IPS DF 6.9 (cell line): ENCODE measurements around the gene RAD9A.
"Not testable (repeated sequence)": the region's sequence is repeated elsewhere in the genome, so short reads cannot be mapped to it uniquely, and the experiment has no call there.

Source experiments
- DNase-seq: peaks from one replicate; pipeline ENCODE4 v3.0.0-alpha.2; 2013; ENCODE audit warnings: low read depth, low spot score
- H3K27ac ChIP-seq: one replicate; pipeline ENCODE4 v1.5.1; 2013; ENCODE audit warnings: low read length, control low read depth
- H3K27me3 ChIP-seq: 2 replicates; pipeline ENCODE4 v1.6.1; 2013; ENCODE audit warnings: mild to moderate bottlenecking, low read length; ENCODE audit not compliant: control insufficient read depth, insufficient read depth
- H3K36me3 ChIP-seq: 2 replicates; pipeline ENCODE4 v1.6.1; 2013; ENCODE audit warnings: low read length; ENCODE audit not compliant: control insufficient read depth, insufficient read depth
- H3K4me1 ChIP-seq: 2 replicates; pipeline ENCODE4 v1.6.1; 2013; ENCODE audit warnings: low read length; ENCODE audit not compliant: control insufficient read depth, insufficient read depth
- H3K4me3 ChIP-seq: 2 replicates; pipeline ENCODE4 v1.5.1; 2013; ENCODE audit warnings: mild to moderate bottlenecking, low read length
- H3K9me3 ChIP-seq: 2 replicates; pipeline ENCODE4 v1.6.1; 2013; ENCODE audit warnings: low read length, inconsistent platforms; ENCODE audit not compliant: control insufficient read depth, insufficient read depth
- WGBS: extraction: QIAGEN DNeasy Blood & Tissue Kit; methylation state at CpG from one replicate; pipeline ENCODE4 v1.1.7; 2013; ENCODE audit warnings: mixed read lengths, missing lambda C conversion rate; ENCODE audit not compliant: insufficient read length, insufficient coverage; 5-methylcytosine and 5-hydroxymethylcytosine counted together

Gene RAD9A

DNA sequence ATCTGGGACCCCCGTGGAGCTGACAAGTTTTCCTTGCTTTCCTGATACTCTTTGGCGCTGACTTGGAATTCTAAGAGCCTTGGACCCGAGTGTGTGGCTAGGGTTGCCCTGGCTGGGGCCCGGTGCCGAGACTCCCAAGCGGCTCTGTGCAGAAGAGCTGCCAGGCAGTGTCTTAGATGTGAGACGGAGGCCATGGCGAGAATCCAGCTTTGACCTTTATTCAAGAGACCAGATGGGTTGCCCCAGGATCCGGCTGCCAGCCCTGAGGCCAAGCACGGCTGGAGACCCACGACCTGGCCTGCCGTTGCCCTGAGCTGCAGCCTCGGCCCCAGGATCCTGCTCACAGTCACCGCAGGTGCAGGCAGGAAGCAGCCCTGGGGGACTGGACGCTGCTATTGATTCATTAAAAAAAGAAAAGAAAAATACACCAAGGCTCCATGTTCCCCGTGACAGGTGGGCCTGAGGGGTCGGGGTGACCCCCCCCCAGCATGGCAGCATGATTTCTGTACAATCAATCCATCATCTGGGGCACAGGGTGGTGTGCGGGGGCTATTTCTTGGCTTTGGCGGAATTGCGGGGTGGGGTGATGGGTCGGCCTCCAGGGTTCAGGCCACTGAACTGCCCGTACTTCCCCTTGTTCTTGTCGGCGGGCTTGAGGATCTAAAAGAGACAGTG, 6.3 kb downstream of the RAD9A start:
- Histone ChIP-seq H3K27me3 (no peaks in the 10 kb centered on the region), H3K36me3 (peaks cover 28% of the 10 kb centered on the region), H3K4me3 (no peak overlapping the region), H3K4me1 (peaks cover 7% of the 10 kb centered on the region), H3K9me3 (no peaks in the 10 kb centered on the region), H3K27ac (no peak overlapping the region)
- DNase-seq, result no peak
- WGBS, result no CpG with 5 or more reads among the region's 24 CpGs

DNA sequence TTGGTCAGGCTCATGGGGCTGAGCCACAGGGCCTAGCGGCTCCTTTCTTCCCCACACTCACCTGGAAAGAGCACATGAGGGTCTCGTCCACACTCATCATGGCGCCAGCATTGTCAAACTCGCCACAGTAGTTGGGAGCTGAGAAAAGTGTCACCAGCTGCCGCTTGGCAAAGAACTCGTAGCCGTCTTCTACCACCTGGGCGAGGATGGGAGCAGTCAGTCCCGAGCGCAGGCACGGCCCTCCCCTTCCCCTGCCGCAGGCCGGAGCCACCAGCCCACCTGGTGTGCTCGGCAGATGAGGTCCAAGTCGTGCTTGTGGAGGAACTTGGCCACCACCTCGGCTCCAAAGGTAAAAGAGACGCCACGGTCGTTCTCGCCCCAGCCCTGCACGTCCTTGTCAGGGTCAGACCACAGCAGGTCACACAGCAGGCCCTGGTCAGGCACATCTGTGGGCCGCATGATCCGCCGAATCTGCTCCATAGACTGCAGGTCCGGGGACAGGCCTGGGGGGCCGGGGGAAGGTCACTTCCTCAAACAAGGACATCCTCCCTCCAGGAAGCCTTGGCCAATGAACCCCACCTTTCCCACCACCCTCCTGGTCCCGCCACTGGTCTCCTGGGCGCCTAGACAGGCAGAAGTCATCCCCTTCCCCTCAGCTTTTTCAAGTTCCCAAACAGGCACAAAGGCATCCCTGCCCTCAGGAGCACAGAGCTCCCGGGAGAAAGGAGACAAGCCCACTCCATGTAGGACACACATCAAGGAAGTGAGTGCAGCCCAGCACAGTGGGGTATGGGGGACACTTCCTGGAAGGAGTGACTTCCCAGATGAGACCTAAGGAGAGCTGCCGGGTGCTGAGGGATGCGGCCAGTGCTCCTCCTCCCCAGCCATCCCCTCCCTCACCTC, 7.1 kb downstream of the RAD9A start:
- H3K27me3 ChIP-seq, result no peaks in the 10 kb centered on the region
- peaks cover 7% of the 10 kb centered on the region for H3K4me1 ChIP-seq
- H3K36me3 ChIP-seq, result peaks cover 28% of the 10 kb centered on the region
- DNase-seq, result no peak
- H3K4me3 ChIP-seq, result no peak overlapping the region
- H3K27ac ChIP-seq, result no peak overlapping the region
- no CpG with 5 or more reads among the region's 31 CpGs for WGBS
- H3K9me3 ChIP-seq, result no peaks in the 10 kb centered on the region

DNA sequence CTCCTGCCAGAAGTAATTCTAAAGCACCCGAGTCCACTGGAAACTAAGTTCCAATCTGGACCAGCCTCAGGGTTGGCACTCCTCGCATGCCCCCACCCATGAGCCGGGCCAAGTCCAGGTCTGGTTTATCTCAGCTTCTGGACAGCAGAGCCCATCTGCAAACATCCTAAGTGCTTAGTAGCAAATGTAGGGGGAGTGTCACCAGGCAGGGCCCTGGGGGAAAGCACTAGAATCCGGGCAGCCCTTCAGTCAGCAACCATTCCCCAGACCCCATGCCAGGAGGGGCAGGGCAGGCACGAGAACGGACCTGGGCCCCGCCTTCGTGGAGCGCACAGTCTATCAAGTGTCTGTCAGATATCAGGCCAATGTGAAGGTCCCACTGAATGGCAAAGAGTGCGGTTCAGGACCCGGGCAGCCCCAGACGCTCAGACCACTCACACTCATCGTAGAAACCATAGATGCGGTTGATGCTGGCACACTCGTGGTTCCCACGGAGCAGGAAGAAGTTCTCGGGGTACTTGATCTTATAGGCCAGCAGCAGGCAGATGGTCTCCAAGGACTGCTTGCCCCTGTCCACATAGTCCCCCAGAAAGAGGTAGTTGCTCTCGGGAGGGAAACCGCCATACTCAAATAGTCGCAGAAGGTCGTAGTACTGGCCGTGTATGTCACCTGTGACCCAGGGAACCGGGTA, 8.6 kb downstream of the RAD9A start:
- no peak for DNase-seq
- Histone ChIP-seq H3K9me3 (no peaks in the 10 kb centered on the region), H3K4me3 (peak overlapping the region; percentile 72; the same call in 1 of the 2 replicates), H3K36me3 (peaks cover 28% of the 10 kb centered on the region), H3K27ac (no peak overlapping the region), H3K27me3 (no peaks in the 10 kb centered on the region), H3K4me1 (peaks cover 7% of the 10 kb centered on the region)
- WGBS, result no CpG with 5 or more reads among the region's 23 CpGs

DNA sequence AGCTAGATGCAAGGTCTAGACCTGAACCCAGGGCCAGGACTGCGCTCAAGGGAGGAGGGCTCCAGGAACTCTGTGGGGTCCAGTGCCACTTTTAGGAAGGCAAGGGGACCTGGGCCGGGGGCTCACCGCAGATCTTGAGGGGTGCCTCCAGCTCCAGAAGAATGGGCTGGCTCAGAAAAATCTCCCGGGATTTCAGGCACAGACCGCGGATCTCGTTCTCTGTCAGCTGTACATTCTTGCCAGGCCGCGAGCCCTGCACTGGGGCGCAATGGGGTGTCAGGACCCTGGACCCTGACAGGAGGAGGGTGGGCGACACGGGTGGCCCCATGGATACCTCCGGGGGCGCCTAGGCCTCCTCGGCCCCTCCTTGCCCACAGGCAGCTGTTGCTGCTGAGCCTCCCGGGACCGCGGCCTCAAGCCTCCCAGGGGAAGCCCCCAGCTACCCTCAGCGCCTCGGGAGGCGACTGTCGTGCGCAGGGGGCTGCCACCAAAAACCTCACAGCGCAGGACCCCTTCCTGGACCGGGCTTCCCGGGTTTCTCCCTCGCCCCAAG, 9.2 kb downstream of the RAD9A start:
- DNase-seq, result no peak
- H3K4me1 ChIP-seq, result peaks cover 5% of the 10 kb centered on the region
- no peaks in the 10 kb centered on the region for H3K27me3 ChIP-seq
- H3K4me3 ChIP-seq, result peak overlapping the region; percentile 72; the same call in 1 of the 2 replicates
- WGBS, result no CpG with 5 or more reads among the region's 27 CpGs
- H3K27ac ChIP-seq, result no peak overlapping the region
- H3K36me3 ChIP-seq, result peaks cover 21% of the 10 kb centered on the region; the same call in 1 of the 2 replicates
- no peaks in the 10 kb centered on the region for H3K9me3 ChIP-seq

DNA sequence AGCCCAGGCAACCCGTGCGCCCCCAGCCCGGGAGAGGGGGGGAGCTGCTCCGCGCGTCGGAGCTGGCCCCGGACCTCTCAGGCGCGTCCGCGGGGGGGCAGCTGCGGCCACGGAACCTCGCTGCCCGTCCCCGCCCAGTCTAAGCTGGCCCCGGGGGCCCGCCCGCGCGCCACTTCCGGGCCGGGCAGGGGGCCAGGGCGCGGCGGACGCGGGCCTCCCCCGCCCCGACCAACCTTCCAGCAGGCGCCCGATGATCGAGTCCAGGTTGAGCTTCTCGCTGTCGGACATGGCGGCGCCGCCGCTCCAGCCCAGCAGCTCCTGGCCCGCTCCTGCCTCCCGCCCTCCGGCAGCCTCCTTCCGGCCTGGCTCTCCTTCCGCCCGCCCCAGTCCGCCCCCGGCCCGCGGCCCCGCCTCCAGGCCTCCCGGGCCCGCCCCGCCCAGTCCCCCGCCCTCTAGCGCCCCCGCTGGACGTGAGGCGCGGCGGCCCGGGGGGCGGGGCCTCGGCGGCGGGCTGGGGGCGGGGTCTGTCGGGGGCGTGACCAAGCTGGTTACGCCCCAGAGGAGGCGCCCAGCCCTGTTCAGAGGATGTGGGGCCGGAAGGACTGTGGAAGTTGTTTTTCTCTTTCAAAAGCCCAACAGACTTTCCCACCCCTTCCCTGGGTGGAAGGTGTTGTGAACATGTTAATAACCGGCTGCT, 9.9 kb downstream of the RAD9A start, which contains the start of gene PPP1CA:
TSS of gene PPP1CA (minus strand) at position 364 of the 697 bp plus-strand sequence. CDS start at position 288, 76 bp downstream.
- Histone ChIP-seq H3K9me3 (no peaks in the 10 kb centered on the region), H3K27ac (no peak within 1 kb of the TSS), H3K36me3 (peaks cover 20% of the 10 kb centered on the region; the same call in 1 of the 2 replicates), H3K4me1 (peaks cover 5% of the 10 kb centered on the region), H3K27me3 (no peaks in the 10 kb centered on the region), H3K4me3 (peak within 1 kb of the TSS; percentile 72; the same call in 1 of the 2 replicates)
- no peak for DNase-seq
- no CpG with 5 or more reads among the region's 73 CpGs for WGBS

DNA sequence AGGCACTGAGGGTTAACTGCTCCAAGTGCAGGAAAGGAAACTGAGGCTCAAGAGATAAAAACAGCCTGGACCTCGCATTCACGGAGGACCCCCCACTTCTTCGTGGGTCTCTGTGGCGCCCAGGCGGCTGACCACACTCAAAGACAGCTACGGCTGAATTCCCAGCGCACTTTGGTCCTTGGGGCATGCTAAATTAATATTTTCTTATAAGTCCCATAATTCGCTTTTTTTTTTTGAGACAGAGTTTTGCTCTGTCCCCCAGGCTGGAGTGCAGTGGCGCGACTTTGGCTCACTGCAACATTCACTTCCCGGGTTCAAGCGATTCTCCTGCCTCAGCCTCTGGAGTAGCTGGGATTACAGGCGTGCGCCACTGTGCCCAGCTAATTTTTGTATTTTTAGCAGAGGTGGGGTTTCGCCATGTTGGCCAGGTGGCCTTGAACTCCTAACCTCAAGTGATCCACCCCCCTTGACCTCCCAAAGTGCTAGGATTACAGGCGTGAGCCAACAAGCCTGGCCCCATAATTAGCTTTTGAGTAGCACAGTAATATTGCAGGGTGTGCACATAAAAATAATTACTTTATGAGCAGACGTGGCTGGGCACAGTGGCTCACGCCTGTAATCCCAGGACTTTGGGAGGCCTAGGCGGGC, 10.5 kb downstream of the RAD9A start:
- H3K27ac ChIP-seq, H3K4me1 ChIP-seq, DNase-seq, H3K27me3 ChIP-seq, H3K9me3 ChIP-seq: not testable (repeated sequence)
- peaks cover 19% of the 10 kb centered on the region; the same call in 1 of the 2 replicates for H3K36me3 ChIP-seq
- peak overlapping the region; percentile 17; the same call in 1 of the 2 replicates for H3K4me3 ChIP-seq
- WGBS, result no CpG with 5 or more reads among the region's 19 CpGs

DNA sequence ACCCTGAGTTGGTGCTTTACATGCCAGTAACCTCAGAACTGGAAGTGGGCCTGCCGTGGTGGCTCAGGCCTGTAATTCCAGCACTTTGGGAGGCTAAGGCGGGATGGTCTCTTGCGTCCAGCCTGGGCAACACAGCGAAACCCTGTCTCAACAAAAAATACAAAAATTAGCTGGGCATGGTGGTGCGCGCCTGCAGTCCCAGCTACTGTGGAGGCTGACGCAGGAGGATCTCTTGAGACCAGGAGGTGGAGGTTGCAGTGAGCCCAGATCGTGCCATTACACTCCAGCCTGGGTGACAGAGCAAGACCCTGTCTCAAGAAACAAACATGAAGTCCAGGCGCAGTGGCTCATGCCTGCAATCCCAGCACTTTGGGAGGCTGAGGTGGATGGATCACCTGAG, 11.3 kb downstream of the RAD9A start:
- H3K27ac ChIP-seq, H3K4me1 ChIP-seq, H3K9me3 ChIP-seq, H3K4me3 ChIP-seq, H3K27me3 ChIP-seq, DNase-seq: not testable (repeated sequence)
- no CpG with 5 or more reads among the region's 9 CpGs for WGBS
- peaks cover 11% of the 10 kb centered on the region; the same call in 1 of the 2 replicates for H3K36me3 ChIP-seq

DNA sequence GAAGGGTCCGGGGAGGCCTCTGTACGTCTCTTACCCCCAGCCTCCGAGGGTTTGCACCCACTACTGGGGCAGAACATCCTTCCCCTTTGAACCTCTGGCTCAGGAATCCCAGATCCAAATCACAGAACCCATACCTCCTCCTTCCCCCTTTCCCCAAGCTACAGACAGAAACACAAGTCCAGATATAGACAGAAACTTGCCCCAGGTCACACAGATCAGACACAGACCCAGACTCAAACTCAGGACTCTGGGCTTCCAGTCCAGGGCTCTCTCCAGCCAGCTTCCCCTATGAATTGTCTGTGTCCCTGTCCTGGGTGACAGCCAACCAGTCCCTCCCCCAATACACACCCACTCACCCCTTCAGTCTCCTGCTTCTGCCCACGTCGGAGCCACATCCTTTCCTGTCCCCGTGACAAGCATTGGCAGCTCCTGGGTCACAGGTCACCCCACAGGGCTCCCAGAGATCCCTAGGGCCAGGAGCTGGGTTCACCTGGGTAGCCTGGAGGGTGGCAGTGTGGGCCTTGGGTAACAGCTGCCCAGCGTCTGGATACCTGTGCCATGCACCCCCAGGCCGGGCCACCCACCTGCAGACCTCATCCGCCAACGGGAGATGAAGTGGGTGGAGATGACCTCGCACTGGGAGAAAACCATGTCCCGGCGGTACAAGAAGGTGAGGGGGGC, 12.9 kb downstream of the RAD9A start:
- H3K4me3 ChIP-seq, result no peak overlapping the region
- H3K27ac ChIP-seq, result no peak overlapping the region
- no peak for DNase-seq
- no peaks in the 10 kb centered on the region for H3K27me3 ChIP-seq
- H3K4me1 ChIP-seq, result peaks cover 7% of the 10 kb centered on the region
- H3K9me3 ChIP-seq, result no peaks in the 10 kb centered on the region
- no CpG with 5 or more reads among the region's 13 CpGs for WGBS
- no peaks in the 10 kb centered on the region; the same call in 1 of the 2 replicates for H3K36me3 ChIP-seq

DNA sequence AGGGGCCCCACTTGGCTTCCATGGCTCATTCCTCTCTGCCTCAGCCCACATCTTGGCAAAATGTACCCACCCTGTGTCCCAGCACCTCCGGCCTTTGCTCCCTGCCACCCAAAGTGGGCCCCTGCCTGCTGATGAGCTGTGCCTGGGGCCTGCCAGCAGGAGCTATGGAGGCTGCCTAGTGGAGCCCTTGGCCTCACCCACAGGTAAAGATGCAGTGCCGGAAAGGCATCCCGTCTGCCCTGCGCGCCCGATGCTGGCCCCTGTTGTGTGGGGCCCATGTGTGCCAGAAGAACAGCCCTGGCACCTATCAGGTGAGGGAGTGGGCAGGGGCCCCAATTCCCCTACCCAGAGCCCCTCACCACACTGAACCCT, 13.4 kb downstream of the RAD9A start:
- DNase-seq, result no peak
- H3K27me3 ChIP-seq, result no peaks in the 10 kb centered on the region
- H3K27ac ChIP-seq, result no peak overlapping the region
- H3K36me3 ChIP-seq, result no peaks in the 10 kb centered on the region; the same call in 1 of the 2 replicates
- H3K9me3 ChIP-seq, result no peaks in the 10 kb centered on the region
- no peak overlapping the region for H3K4me3 ChIP-seq
- H3K4me1 ChIP-seq, result peaks cover 9% of the 10 kb centered on the region
- WGBS, result no CpG with 5 or more reads among the region's 6 CpGs
